Skin of body (tissue), 2 donors: ENCODE results near the gene CYP46A1. TPM values are rescaled to one million over a fixed set of nuclear protein-coding genes. Genes with fewer than 3 reads are reported as not detected.
A peak's percentile ranks its signal among the peaks of the same experiment; 100 is the strongest.
"Not testable (repeated sequence)": the region's sequence is repeated elsewhere in the genome, so short reads cannot be mapped to it uniquely, and the experiment has no call there.

Source experiments
- DNase-seq: peaks from one replicate; lab custom pipeline; 2025; lab: John Stamatoyannopoulos, UW
- total RNA-seq: library from RNA; depleted of rRNA; stranded (reverse); fragments of >200 nt; gene quantifications from one replicate; pipeline ENCODE4 v1.2.3, GENCODE V29; 2014

Gene CYP46A1
- total RNA-seq, 1 donor from 2014 or later: 2.0 TPM

DNA sequence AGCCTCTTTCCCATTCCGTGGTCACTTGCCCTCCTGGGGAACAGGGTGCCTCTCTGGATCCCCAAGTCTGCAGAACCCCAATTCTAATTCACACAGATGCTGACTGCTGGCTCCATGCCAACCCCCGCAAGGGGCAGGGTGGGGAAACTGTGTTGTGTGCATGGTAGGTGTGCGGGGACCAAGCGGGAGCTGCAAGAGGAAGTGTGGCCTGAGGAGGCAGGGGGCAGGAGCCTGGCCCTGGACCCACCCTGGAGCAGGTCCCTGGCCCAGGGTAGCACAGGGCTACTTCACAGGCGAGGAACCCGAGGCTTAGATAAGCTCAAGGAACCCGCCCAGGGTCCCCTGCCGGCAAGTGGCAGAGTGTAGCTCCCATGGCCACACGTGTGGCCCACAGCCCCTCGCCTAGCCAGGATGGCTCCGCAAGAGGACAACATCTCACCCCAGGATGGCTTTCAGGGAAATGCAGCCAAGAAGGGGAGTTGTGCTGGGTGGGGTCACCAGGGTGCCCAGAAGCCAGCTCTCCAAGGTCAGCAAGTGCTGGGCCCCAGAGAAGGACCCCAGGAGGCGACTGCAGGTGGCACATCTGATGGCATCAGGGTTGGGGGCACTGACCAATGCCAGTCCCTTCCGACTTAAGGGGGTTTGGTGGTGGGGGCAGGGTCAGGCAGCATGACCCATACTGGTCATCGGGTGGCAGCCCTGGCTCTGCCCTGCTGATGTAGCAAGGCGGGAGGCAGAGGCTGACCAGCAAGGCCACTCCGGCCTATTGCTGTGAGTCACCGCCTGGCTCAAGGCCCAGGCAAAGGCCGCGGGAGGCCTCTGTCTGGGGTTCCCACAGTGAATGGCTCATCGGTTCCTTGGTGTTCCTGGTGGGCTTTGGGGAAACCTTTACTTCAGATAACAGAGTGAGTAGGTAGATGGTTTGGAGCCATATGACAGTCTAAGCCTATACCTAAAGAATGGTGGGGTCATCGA, 71.8 kb downstream of the CYP46A1 start:
- DNase-seq: no peak

GRCh38 chr14:99756796-99757195, 72.7 kb downstream of the CYP46A1 start:
- DNase-seq: no peak

DNA sequence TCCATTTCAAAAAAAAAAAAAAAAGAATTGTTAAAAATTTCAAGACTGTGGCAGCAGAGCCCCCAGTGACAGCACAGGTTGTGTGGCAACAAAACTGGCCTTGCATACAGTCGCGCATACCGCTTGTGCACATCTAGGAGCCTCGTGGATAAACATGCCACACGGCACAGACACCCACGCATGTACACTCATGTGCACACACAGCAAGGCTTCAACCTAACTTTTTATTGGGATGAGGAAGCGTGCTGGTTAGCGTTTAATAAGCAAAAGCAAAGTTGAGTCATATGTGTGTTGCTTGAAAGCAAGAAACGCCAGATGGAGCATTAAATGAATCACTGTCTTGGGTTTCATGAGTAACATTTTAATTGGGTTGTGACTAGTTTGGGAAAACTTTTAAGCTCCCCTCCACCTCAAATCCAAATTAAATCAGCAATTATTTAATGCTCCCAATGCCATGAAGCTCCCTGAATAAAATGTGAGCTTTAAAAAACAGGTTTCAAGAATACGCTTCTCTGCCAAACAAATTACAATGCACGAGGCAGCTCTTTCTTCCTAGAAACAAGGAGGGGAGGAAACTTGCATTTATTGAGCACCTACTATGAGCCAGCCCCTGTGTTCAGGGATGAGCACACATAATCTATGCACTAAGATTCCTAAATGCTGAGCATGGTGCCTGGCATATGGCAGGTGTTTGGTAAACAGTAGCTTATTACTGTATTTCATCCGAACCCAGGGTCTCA, 73.4 kb downstream of the CYP46A1 start:
- DNase-seq: peak; percentile 67

- peak; percentile 91 for DNase-seq
These were observed 74.2 kb downstream of the CYP46A1 start for GRCh38 chr14:99758121-99758821.

- no peak for DNase-seq
These were observed 74.9 kb downstream of the CYP46A1 start for GRCh38 chr14:99758872-99759545.

- DNase-seq: no peak
These were observed 75.4 kb downstream of the CYP46A1 start for GRCh38 chr14:99759546-99759925.

GRCh38 chr14:99760817-99761216, 76.7 kb downstream of the CYP46A1 start:
- DNase-seq: no peak

- not testable (repeated sequence) for DNase-seq
These were observed 78.8 kb downstream of the CYP46A1 start for GRCh38 chr14:99762911-99763310.

GRCh38 chr14:99763527-99764221, 79.6 kb downstream of the CYP46A1 start:
- no peak for DNase-seq

DNA sequence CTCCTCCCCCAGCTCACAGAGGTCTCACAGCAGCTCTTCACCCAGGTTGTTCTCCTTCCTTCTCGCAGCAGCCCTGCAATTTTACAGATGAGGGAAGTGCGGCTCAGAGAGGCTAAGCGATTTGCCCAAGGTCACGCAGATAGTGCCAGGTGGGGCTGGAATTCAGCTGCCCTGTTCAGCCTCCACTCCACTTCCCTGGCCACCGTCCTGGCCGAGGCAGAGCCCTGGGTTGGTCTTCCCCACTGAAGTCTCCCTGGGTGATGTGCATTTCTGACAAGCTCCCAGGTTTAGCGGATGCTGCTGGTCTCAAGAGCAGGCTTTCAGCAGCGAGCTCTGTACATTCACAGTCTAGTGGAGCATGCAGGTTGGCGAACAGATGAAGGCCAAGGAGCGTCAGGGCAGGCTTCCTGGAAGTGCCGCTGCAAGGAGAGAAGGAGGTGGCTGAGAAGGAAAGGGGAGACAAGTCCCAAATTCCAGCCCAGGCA, 80.2 kb downstream of the CYP46A1 start:
- no peak for DNase-seq

DNA sequence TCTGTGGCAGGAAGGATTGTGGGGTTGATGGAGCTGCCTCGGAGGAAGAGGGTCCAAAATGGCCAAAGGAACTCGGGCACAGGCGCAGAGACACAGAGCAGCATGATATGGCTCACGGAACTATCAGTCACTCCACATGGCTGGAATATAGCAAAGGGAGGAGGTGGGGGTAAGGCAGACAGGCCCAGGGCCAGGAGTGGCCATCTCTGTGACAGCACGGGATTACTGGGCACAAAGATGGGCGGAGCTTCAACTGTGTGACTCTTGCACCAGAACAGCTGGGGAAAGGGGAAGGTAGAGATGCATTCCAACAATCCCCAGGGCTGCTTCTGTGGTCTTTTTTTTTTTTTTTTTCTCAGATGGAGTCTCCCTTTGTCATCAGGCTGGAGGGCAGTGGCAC, 84.3 kb downstream of the CYP46A1 start:
- no peak for DNase-seq

GRCh38 chr14:99769123-99769522, 85.0 kb downstream of the CYP46A1 start:
- DNase-seq: no peak

DNA sequence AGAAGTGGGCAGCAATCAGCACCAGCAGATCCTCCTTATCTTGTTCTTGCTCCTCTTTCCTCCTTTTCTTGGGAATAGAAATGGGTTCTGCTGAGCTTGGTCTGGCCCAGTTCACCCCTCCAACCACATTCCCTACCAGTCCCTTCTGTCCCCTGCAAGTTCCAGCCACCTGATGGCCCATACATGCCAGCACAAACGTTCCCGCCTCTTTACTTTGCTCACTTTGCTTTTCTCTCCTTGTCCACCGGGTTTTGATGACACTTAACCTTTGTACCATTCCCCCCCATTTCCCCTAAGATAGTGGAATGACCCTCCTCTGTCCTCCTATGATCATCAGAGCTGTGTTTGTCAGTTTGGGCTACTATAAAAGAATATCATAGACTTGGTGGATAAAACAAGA, 85.7 kb downstream of the CYP46A1 start:
- no peak for DNase-seq

DNA sequence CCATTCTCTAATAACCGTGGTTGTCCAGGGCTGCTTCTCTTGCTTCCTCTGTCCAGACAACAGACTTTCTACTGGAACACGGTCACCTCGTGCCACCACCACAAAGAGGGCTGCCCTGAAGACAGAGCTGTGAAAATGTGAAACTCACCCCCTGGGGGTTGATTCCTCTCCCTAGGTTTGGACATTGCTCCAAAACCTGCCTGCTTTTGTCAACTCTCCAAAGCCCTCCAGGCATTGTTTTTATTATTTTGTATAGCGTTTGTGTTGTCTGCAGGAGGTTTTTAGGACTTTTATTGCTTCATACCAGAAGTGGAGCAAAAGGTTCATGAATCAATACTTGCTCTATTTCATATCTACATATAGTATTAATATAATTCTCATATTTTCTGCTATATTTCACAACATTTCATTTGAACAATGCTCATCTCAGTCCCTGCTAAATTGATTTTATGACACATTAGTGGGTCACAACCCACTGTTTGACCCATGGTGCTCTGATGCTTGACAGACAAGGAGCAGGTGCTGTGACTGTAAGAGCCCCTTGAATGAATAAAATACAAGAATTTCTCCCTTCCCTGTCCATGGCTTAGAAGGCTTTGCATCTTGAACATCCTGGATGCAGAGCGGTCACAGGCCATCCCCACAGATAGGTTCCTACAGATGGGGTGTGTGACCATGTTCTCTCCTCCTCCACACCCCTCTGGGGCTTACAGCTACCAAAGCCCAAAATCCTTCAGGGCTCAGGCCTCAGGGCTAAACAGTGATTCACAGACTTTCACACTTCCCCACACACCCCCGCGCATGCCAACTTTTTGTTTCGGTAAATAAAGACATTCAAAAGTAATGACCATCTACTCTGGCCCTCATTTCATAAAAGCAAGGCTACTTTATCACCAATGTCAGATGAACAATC, 88.5 kb downstream of the CYP46A1 start:
- DNase-seq: no peak

- no peak for DNase-seq
These were observed 89.7 kb downstream of the CYP46A1 start for GRCh38 chr14:99773521-99774497.

DNA sequence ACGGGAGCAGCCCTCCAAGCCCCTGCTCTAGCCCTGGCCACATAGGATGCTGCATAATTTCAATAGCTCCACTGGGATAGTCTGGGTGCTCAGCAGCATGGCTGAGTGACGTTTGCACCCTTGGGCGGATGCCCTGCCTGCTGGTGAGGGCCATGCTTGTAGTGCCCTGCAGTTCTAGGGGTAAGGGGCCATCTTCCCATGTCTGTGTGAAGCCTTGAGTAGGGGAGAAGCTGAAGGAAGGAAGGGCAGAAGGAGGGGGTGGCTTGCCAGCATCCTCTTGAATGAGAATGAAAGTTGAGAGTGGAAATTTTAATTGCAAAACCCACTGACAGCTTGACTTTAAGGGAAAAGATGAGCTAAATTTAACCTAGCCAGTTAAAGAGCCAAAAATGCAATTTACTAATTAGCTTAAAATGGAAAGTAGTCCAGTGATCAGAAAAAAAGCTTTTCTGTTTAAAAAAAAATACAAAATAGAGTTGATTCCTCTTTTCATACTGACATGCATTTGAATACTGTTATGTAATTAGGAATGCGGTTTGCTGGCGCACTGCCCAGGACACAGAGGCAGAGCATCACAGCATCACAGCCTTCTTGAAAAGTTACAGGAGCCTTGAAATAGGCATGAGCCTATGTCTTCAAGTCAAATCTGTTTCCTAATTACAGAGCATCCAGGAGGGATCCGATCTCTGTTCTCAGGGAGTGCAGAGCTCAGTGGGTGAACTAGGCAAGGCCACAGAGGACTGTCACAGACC, 90.6 kb downstream of the CYP46A1 start:
- DNase-seq: peak; percentile 51

- DNase-seq: no peak
These were observed 91.3 kb downstream of the CYP46A1 start for GRCh38 chr14:99775351-99775750.
